ENCODE measurements around the gene EEF1A2. TPM values are rescaled to one million over a fixed set of nuclear protein-coding genes. Genes with fewer than 3 reads are reported as not detected.
"Not testable (repeated sequence)": the region's sequence is repeated elsewhere in the genome, so short reads cannot be mapped to it uniquely, and the experiment has no call there.

Gene EEF1A2
- total RNA-seq, 4 donors from 2014 or later: 2.1 to 4.7 (median 2.8) TPM; not detected in 1

DNA sequence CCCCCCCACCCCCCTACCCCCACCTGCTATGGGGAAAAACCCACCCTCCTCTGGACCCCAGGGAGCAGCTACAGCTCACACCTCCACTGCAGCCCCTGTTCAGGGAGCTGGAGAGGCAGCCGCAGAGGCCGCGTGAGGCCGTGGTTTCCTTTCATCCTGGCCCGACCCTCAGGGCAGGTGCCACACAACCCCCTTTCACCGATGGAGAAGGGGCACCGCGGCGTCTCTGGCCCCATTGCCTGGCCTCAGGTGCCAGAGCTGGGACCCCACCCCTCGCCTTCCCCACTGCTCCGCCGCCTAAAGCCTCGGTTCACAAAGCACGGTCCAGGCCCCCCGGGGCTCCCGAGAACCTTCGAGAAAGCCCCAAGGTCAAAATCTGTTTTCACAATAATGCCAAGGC is 14.6 kb downstream of the EEF1A2 start:
- ATAC-seq (ENCODE audit: low FRiP score) (no peak), DNase-seq (ENCODE audit: low spot score) (no peak)
- TF ChIP-seq, protein P1, sequence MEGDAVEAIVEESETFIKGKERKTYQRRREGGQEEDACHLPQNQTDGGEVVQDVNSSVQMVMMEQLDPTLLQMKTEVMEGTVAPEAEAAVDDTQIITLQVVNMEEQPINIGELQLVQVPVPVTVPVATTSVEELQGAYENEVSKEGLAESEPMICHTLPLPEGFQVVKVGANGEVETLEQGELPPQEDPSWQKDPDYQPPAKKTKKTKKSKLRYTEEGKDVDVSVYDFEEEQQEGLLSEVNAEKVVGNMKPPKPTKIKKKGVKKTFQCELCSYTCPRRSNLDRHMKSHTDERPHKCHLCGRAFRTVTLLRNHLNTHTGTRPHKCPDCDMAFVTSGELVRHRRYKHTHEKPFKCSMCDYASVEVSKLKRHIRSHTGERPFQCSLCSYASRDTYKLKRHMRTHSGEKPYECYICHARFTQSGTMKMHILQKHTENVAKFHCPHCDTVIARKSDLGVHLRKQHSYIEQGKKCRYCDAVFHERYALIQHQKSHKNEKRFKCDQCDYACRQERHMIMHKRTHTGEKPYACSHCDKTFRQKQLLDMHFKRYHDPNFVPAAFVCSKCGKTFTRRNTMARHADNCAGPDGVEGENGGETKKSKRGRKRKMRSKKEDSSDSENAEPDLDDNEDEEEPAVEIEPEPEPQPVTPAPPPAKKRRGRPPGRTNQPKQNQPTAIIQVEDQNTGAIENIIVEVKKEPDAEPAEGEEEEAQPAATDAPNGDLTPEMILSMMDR (IDR thresholded peaks at IDR 0.05): no peak

DNA sequence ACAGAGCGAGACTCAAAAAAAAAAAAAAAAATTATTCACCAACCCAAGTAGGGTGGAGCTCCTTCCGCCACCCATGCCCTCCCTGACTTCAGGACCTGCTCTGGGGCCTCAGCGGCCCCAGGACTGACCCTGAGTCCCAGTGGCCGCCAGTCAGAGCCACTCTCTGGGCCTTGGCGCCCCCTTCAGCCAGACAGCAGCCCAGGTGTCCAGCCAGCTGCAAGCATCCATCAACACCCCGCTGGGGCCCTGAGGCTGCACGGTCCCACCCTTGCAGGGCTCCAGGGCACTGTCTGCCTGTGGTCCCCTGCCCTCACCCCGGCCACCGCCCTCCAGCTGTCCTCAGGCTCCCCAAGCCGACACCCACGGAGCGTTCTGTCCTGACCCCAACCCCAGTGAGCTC is 15.0 kb downstream of the EEF1A2 start:
- no peak for DNase-seq (ENCODE audit: low spot score)
- no peak for ATAC-seq (ENCODE audit: low FRiP score)
- TF ChIP-seq, protein P1 (IDR thresholded peaks at IDR 0.05): no peak

DNA sequence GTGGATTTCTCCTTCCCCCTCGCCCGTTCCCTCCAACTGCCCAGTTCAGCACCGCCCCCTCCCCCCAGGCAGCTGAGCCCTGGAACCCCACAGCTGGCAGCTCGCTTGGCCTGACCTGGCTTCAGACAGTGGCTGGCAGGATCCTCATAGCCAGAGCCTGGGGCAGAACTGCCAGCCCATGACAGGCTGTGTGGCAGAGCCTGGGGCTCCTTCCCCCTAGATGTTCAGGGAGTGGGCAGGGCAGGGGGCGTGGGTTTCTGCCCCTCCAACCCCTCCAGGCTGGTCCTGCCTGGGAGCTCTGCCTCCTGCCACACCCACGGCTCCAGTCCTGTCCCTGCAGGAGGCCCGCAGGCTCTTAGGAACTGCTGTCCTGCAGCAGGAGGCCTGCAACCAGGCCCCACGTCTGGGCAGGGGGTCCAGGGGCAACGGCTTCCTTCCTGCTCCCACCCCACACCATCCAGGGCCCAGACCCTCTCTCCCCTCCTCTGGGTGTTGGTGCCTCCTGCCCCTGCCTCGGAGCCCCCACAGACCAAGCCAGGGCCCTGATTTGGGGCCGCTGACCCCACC is 16.8 kb downstream of the EEF1A2 start:
- DNase-seq (ENCODE audit: low spot score): no peak
- TF ChIP-seq, protein P1 (IDR thresholded peaks at IDR 0.05): no peak
- ATAC-seq (ENCODE audit: low FRiP score): no peak

DNA sequence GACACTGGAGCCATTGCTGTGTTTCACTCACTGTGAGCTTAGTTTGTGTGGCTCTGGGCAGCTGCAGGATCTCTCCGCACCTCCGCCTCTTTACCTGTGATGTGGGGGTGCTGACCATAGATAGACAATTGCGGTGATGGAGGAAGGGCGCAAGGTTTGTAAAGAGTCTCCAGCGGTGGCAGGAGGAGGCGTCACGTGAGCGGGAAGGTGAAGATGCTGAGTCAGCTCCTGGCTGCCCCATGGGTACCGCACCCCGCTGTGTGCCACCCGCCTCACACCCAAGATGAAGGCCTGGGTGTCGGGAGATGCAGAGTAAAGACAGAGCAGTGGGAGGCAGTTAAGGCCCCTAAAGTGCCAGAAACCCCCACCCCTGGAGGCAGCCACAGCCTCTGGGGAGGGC is 17.4 kb downstream of the EEF1A2 start:
- DNase-seq (ENCODE audit: low spot score): no peak
- ATAC-seq (ENCODE audit: low FRiP score): no peak
- TF ChIP-seq, protein P1 (IDR thresholded peaks at IDR 0.05): no peak

DNA sequence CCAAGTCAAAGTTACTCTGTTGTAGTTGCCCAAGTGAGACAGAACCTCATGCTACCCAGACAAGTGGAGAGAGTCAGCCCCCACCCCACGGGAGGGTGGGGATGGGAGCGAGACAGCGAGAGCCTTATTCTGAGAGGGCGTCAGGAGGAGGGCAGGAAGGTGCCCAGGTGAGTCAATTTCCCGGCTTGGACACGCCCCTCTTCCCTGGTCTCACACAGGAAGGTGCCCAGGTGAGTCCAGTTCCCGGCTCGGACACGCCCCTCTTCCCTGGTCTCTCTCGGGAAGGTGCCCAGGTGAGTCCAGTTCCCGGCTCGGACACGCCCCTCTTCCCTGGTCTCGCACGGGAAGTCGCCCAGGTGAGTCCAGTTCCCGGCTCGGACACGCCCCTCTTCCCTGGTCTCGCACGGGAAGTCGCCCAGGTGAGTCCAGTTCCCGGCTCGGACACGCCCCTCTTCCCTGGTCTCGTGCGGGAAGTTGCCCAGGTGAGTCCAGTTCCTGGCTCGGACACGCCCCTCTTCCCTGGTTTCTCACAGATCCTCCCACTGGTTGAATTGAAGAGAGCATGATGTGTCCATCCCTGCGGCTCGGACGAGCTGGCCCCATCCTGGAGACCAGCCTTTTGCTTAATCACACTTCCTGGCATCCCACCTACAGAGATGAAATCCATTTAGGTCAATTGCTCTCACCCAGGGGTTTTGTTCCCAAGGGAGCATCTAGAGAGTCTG is 19.0 kb downstream of the EEF1A2 start:
- ATAC-seq (ENCODE audit: low FRiP score); DNase-seq (ENCODE audit: low spot score): not testable (repeated sequence)

DNA sequence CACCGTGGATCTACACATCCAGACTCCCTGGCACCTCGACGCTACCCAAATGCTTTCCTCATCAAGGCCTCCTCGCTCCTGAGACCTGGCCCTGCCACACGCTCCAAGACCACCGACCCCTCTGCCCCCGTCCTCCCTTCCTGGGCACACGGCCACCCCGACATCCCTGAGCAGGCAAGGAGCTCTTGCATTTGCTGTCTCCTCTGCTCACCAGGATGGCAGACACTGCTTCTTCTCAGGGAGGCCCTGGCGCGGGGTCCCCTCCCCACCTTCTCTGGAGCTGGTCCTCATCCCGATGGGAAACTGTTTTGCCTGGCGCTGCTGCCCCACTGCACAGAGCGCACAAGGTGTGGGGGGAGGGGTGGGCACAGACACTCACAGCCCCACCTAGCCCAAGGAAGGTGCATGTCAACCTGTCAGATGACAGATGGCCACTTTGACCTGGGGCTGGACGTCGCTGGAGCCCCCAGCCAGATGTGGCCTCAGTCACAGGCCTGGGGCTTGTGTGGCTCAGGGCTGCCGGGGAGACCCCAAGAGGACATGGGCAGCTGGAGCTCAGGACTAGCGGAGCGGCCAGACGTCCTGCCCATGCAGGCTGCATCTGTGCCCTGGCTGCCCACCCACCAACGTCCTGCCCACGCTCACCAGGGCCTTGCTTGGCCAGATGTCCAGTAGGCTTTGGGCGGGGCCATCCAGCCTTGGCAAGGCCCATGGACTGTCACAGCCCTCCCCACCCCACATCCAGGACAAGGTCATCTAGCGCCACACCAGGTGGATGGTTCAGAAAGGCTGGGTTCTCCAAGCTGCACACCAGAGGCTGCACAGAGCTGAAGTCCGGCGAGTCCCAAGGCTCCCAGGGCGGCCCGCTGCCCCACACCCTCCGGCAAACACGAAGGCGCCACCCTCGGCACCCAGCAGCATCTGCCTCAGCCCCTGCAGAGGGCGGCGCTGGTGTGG is 20.3 kb downstream of the EEF1A2 start:
- TF ChIP-seq, protein P1 (IDR thresholded peaks at IDR 0.05): no peak
- no peak for DNase-seq (ENCODE audit: low spot score)
- ATAC-seq (ENCODE audit: low FRiP score): no peak

DNA sequence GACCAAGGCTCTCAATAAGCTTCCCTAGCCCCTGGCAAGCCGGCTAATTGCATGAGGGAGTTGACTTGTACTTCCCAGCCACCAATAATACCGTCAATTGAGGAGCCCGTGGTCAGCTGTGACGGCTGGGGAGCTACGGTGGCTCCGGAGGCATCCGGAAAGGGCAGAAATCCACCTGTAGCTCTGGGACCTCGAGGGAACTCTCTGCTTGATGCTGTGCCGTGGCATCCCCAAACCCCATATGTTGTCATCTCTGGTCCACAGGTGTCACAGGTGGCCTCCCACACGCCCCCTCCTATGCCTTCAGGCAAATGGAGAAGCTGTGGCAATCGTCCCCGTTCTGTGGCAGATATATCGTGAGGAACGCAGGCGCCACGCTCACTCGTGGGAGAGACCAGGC is 20.9 kb downstream of the EEF1A2 start:
- TF ChIP-seq, protein P1 (IDR thresholded peaks at IDR 0.05): no peak
- ATAC-seq (ENCODE audit: low FRiP score): no peak
- DNase-seq (ENCODE audit: low spot score): no peak
